CD14-positive monocyte (primary cell): ENCODE results near the gene COX7A1. TPM values are rescaled to one million over a fixed set of nuclear protein-coding genes. Genes with fewer than 3 reads are reported as not detected.

Experiments used
- DNase-seq, 3 donors: peaks; one replicate each; pipeline ENCODE4 v3.0.0-alpha.2; 2011 to 2022
- H2AFZ ChIP-seq: 2 replicates; pipeline ENCODE4 v1.6.0; 2012; ENCODE audit warnings: mild to moderate bottlenecking, low read depth, low read length, inconsistent platforms; ENCODE audit not compliant: insufficient read depth, poor library complexity, severe bottlenecking
- H3K27ac ChIP-seq, 2 donors: 1 replicate in 1 of 2; 2 replicates in 1 of 2; pipeline ENCODE4 v1.5.1; 2012 to 2013; ENCODE audit warnings: low read length in 2 of 2, control low read depth in 1 of 2, inconsistent platforms in 1 of 2, low read depth in 1 of 2, mild to moderate bottlenecking in 1 of 2
- H3K27me3 ChIP-seq, 2 donors: one replicate each; pipeline versions ENCODE4 v1.6.0 to v1.6.1; 2011 to 2013; ENCODE audit warnings: low read length in 2 of 2; ENCODE audit not compliant: control insufficient read depth in 2 of 2, insufficient read depth in 2 of 2
- H3K36me3 ChIP-seq, 2 donors: replicated peaks in 1 of 2; 1 replicate in 1 of 2; 2 replicates in 1 of 2; pipeline versions ENCODE4 v1.5.1 to v1.6.1; 2012 to 2013; ENCODE audit warnings: low read length in 2 of 2, control low read depth in 1 of 2, inconsistent platforms in 1 of 2, mild to moderate bottlenecking in 1 of 2; ENCODE audit not compliant: insufficient read depth in 2 of 2, control insufficient read depth in 1 of 2
- H3K4me1 ChIP-seq, 2 donors: 1 replicate in 1 of 2; 2 replicates in 1 of 2; pipeline versions ENCODE4 v1.5.1 to v1.6.1; 2012 to 2013; ENCODE audit warnings: low read length in 2 of 2, control low read depth in 1 of 2, inconsistent platforms in 1 of 2, mild to moderate bottlenecking in 1 of 2, moderate library complexity in 1 of 2; ENCODE audit not compliant: insufficient read depth in 2 of 2, control insufficient read depth in 1 of 2
- H3K4me2 ChIP-seq: replicated peaks from 2 replicates; pipeline ENCODE3; 2012; ENCODE audit warnings: low read length, moderate library complexity, mild to moderate bottlenecking; ENCODE audit not compliant: poor library complexity, severe bottlenecking; ENCODE audit errors: extremely low read depth
- H3K4me3 ChIP-seq, 3 experiments: fragments of 200-600 bp in 1 of 3; sonication (generic) in 1 of 3; replicated peaks in 1 of 3; 1 replicate in 2 of 3; 2 replicates in 1 of 3; pipeline ENCODE4 v1.5.1; 2011 to 2013; ENCODE audit warnings: low read length in 3 of 3, mild to moderate bottlenecking in 3 of 3, control low read depth in 2 of 3, low read depth in 2 of 3, inconsistent platforms in 1 of 3, moderate library complexity in 1 of 3
- H3K79me2 ChIP-seq: 2 replicates; pipeline ENCODE4 v1.6.0; 2012; ENCODE audit warnings: mild to moderate bottlenecking, control low read depth, inconsistent platforms, low read length, moderate library complexity; ENCODE audit not compliant: insufficient read depth
- H3K9ac ChIP-seq: 2 replicates; pipeline ENCODE4 v1.6.0; 2017; ENCODE audit warnings: low read length, mild to moderate bottlenecking; ENCODE audit not compliant: insufficient read depth, poor library complexity, severe bottlenecking
- H3K9me3 ChIP-seq, 2 donors: replicated peaks in 1 of 2; 1 replicate in 1 of 2; 2 replicates in 1 of 2; pipeline versions ENCODE4 v1.5.1 to v1.6.1; 2012 to 2013; ENCODE audit warnings: low read length in 2 of 2, control low read depth in 1 of 2; ENCODE audit not compliant: control insufficient read depth in 1 of 2, insufficient read depth in 1 of 2
- H4K20me1 ChIP-seq: 2 replicates; pipeline ENCODE4 v1.6.0; 2012; ENCODE audit warnings: mild to moderate bottlenecking, low read length, control low read depth, moderate library complexity; ENCODE audit not compliant: insufficient read depth
- H3K27ac Mint-ChIP-seq, 7 donors: one replicate each; pipeline ENCODE4 v1.8.0; 2020; ENCODE audit warnings: mild to moderate bottlenecking in 7 of 7, mixed read lengths in 7 of 7, moderate library complexity in 6 of 7, inconsistent platforms in 2 of 7
- H3K27me3 Mint-ChIP-seq, 3 donors: one replicate each; pipeline ENCODE4 v1.8.0; 2021 to 2022; ENCODE audit warnings: low read depth in 3 of 3, mild to moderate bottlenecking in 3 of 3, mixed read lengths in 3 of 3, moderate library complexity in 3 of 3, inconsistent platforms in 1 of 3
- H3K36me3 Mint-ChIP-seq, 2 donors: one replicate each; pipeline ENCODE4 v1.8.0; 2020; ENCODE audit warnings: mixed read lengths in 2 of 2, inconsistent platforms in 1 of 2, mild to moderate bottlenecking in 1 of 2
- H3K4me1 Mint-ChIP-seq: one replicate; pipeline ENCODE4 v1.8.0; 2020; ENCODE audit warnings: mild to moderate bottlenecking, mixed read lengths
- H3K4me3 Mint-ChIP-seq, 2 donors: one replicate each; pipeline ENCODE4 v1.8.0; 2020; ENCODE audit warnings: mild to moderate bottlenecking in 2 of 2, mixed read lengths in 2 of 2, moderate library complexity in 1 of 2
- H3K9me3 Mint-ChIP-seq, 7 donors: one replicate each; pipeline ENCODE4 v1.8.0; 2020 to 2022; ENCODE audit warnings: mixed read lengths in 7 of 7, mild to moderate bottlenecking in 6 of 7, moderate library complexity in 6 of 7, inconsistent platforms in 2 of 7
- CTCF ChIP-seq: fragments of 200-600 bp; IDR thresholded peaks from one replicate; pipeline ENCODE4 v1.8.0; 2022; ENCODE audit warnings: antibody characterized with exemption, mild to moderate bottlenecking
- WGBS: methylation state at CpG from one replicate; pipeline ENCODE4 v1.1.5; 2013; ENCODE audit warnings: missing lambda C conversion rate; ENCODE audit not compliant: insufficient coverage; 5-methylcytosine and 5-hydroxymethylcytosine counted together
- intact Hi-C, 2 donors: fragments of 100-400 bp; cut with micrococcal nuclease; formaldehyde crosslinking; loops; one replicate each; pipeline versions ENCODE4 v1.15.0 to v1.15.1; 2023
- polyA minus RNA-seq: library from RNA; depleted of rRNA, polyadenylated mRNA; stranded (reverse); fragments of >200 nt; gene quantifications from 2 replicates; pipeline ENCODE4 v1.2.3, GENCODE V29; 2012
- polyA plus RNA-seq, 3 donors: library from polyadenylated mRNA; depleted of rRNA in 1 of 3; unstranded in 2 of 3; stranded (reverse) in 1 of 3; fragments of 300-500 nt in 2 of 3; fragments of >200 nt in 1 of 3; fragmentation: Illumina TruSeq in 2 of 3; gene quantifications; 1 replicate in 2 of 3; 2 replicates in 1 of 3; pipeline ENCODE4 v1.2.3, GENCODE V29; 2012 to 2021
- total RNA-seq, 12 experiments: library from RNA in 1 of 12; stranded (reverse) in 1 of 12; fragments of 120-200 nt in 1 of 12; gene quantifications; one replicate each; pipeline ENCODE4 v1.2.4 and lab custom pipeline; 2013 to 2026; ENCODE audit warnings: mixed read lengths in 6 of 12, inconsistent platforms in 1 of 12

The COX7A1 gene
- 0.54 TPM for total RNA-seq (2013)
- not detected for polyA plus RNA-seq
- not detected in 2 replicates for polyA minus RNA-seq
- total RNA-seq (lab: John Stamatoyannopoulos, UW), result 0 to 0.17 (median 0) reads per million in 11 experiments

GRCh38 chr19:36152352-36153091 is at the start of gene COX7A1:
Gene COX7A1, minus strand, starts transcription at chr19:36152447. Its CDS starts 40 bp downstream, at chr19:36152407.
- Mint-ChIP-seq H3K27me3 (peaks cover 0 to 8% (median 0%) of the 10 kb centered on the region in 3 donors), H3K27ac (peak within 1 kb of the TSS in 4 of 7 donors; percentile 13 to 56 (median 16)), H3K36me3 (peaks cover 38 to 53% of the 10 kb centered on the region in 2 donors), H3K9me3 (no peaks in the 10 kb centered on the region), H3K4me3 (peak within 1 kb of the TSS; percentile 4 to 53), H3K4me1 (peaks cover 23% of the 10 kb centered on the region)
- WGBS, result 28% methylated on average over 27 of the region's 40 CpGs
- DNase-seq, result no peak
- H3K4me3 ChIP-seq, result peak within 1 kb of the TSS in 2 of 3 experiments; percentile 4 to 23
- H3K36me3 ChIP-seq, result peaks cover 32 to 40% of the 10 kb centered on the region in 2 donors
- no peak within 1 kb of the TSS for H2AFZ ChIP-seq
- peaks cover 54% of the 10 kb centered on the region for H4K20me1 ChIP-seq
- H3K4me1 ChIP-seq, result peaks cover 8 to 22% of the 10 kb centered on the region in 2 donors
- no peak for TF ChIP-seq CTCF
- H3K27me3 ChIP-seq, result no peaks in the 10 kb centered on the region
- intact Hi-C loops, result no loop called here
- peak within 1 kb of the TSS; percentile 42 for H3K4me2 ChIP-seq
- no peaks in the 10 kb centered on the region for H3K9me3 ChIP-seq
- H3K27ac ChIP-seq, result no peak within 1 kb of the TSS
- H3K79me2 ChIP-seq, result no peaks in the 10 kb centered on the region
- H3K9ac ChIP-seq, result peak within 1 kb of the TSS; percentile 4

DNA sequence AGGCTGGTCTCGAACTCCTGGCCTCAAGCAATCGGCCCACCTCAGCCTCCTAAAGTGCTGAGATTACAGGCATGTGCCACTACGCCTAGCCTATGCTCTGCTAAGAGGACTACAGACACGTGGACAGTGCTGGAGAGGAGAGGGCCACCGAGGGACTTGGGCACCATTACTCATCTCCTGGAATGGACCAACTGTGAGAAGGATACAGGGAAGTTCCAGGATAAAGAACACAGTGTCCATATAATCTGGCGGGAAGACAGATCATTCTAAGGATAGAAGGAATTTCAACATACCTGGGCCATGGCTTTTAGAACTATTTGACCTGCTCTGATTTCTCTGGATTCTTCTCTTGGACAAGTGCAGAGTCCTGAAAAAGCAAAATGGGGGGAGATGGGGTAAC is 49.4 kb upstream of the COX7A1 start:
- DNase-seq, result no peak
- no peak overlapping the region for H2AFZ ChIP-seq
- 100% methylated on average over 6 of the region's 6 CpGs for WGBS
- H3K36me3 ChIP-seq, result peaks cover 2 to 14% of the 10 kb centered on the region in 2 donors
- Mint-ChIP-seq H3K27ac (no peak overlapping the region), H3K27me3 (peaks cover 0 to 2% (median 2%) of the 10 kb centered on the region in 3 donors), H3K9me3 (peaks cover 0 to under 1% (median 0%) of the 10 kb centered on the region in 7 donors), H3K36me3 (peaks cover 37 to 48% of the 10 kb centered on the region in 2 donors), H3K4me1 (no peaks in the 10 kb centered on the region), H3K4me3 (no peak overlapping the region)
- H4K20me1 ChIP-seq, result no peaks in the 10 kb centered on the region
- H3K27ac ChIP-seq, result no peak overlapping the region
- intact Hi-C loops, result no loop called here
- no peak overlapping the region for H3K4me2 ChIP-seq
- H3K4me3 ChIP-seq, result no peak overlapping the region
- H3K4me1 ChIP-seq, result no peaks in the 10 kb centered on the region
- no peak for TF ChIP-seq CTCF
- no peaks in the 10 kb centered on the region for H3K27me3 ChIP-seq
- no peaks in the 10 kb centered on the region for H3K9me3 ChIP-seq
- H3K9ac ChIP-seq, result no peak overlapping the region
- no peaks in the 10 kb centered on the region for H3K79me2 ChIP-seq
